Sigmoid colon (tissue), 7 donors: ENCODE measurements around the gene SMYD1. TPM values are rescaled to one million over a fixed set of nuclear protein-coding genes. Genes with fewer than 3 reads are reported as not detected.

Experiments used
- DNase-seq: peaks from one replicate; pipeline ENCODE4 v3.0.0-alpha.2; 2019
- H3K27ac ChIP-seq, 4 donors: fragments of 200-600 bp; sonication (generic); one replicate each; pipeline ENCODE4 v1.5.1; 2016 to 2019; ENCODE audit warnings: mild to moderate bottlenecking in 1 of 4
- H3K27me3 ChIP-seq, 3 donors: fragments of 200-600 bp; sonication (generic); one replicate each; pipeline ENCODE4 v1.5.1; 2019; ENCODE audit warnings: mild to moderate bottlenecking in 1 of 3
- H3K36me3 ChIP-seq, 4 donors: fragments of 200-600 bp; sonication (generic); one replicate each; pipeline ENCODE4 v1.5.1; 2016 to 2019
- H3K4me1 ChIP-seq, 4 donors: fragments of 200-600 bp; sonication (generic); one replicate each; pipeline ENCODE4 v1.5.1; 2017 to 2019
- H3K4me3 ChIP-seq, 4 donors: fragments of 200-600 bp; sonication (generic); one replicate each; pipeline ENCODE4 v1.5.1; 2017 to 2019; ENCODE audit warnings: mild to moderate bottlenecking in 2 of 4, moderate library complexity in 1 of 4
- H3K9me3 ChIP-seq, 4 donors: fragments of 200-600 bp in 3 of 4; sonication (generic) in 3 of 4; one replicate each; pipeline versions ENCODE4 v1.5.1 to v1.6.1; 2013 to 2019
- EP300 ChIP-seq, 4 donors: sonication (generic); formaldehyde crosslinking; IDR thresholded peaks; one replicate each; pipeline ENCODE4 v1.6.1; 2017; ENCODE audit warnings: antibody characterized with exemption in 4 of 4
- POLR2A ChIP-seq, 2 donors: fragments of 450-650 bp; IDR thresholded peaks; one replicate each; pipeline ENCODE4 v1.6.1; 2016; ENCODE audit warnings: antibody characterized with exemption in 2 of 2, mild to moderate bottlenecking in 2 of 2, moderate library complexity in 2 of 2
- POLR2AphosphoS5 ChIP-seq, 4 donors: sonication (generic); formaldehyde crosslinking; IDR thresholded peaks; one replicate each; pipeline ENCODE4 v1.6.1; 2017; ENCODE audit warnings: antibody characterized with exemption in 4 of 4
- WGBS, 2 donors: extraction: QIAGEN DNeasy Blood & Tissue Kit; methylation state at CpG; one replicate each; pipeline ENCODE4 v1.1.7; 2013; 5-methylcytosine and 5-hydroxymethylcytosine counted together
- intact Hi-C: fragments of 100-400 bp; cut with DNase I; formaldehyde crosslinking; loops from one replicate; pipeline ENCODE4 v1.15.1; 2023
- polyA plus RNA-seq, 3 donors: library from polyadenylated mRNA; stranded (reverse); fragments of 200-250 nt; gene quantifications; one replicate each; pipeline ENCODE4 v1.2.3, GENCODE V29; 2013
- total RNA-seq, 4 donors: library from RNA; depleted of rRNA; stranded (reverse); fragments of >200 nt; gene quantifications; one replicate each; pipeline ENCODE4 v1.1.0, GENCODE V29; 2016
- TF ChIP-seq, protein P1 (sequence below), 4 experiments: fragments of 450-650 bp in 3 of 4; fragments of 200-600 bp in 1 of 4; IDR thresholded peaks; one replicate each; pipeline ENCODE4 v1.5.1; 2016 to 2019; ENCODE audit warnings: antibody characterized with exemption in 4 of 4, mild to moderate bottlenecking in 3 of 4, moderate library complexity in 2 of 4
- donor health status: healthy with polysubstance abuse.
- donor health status: Bipolar disorder and iron deficiency.
- donor health status: healthy.

SMYD1 gene
- total and polyA plus RNA-seq, 7 donors, result under 0.01 to 45.7 (median 17.3) TPM; not detected in 1

- peaks cover 0 to 36% (median 18%) of the 10 kb centered on the region in 4 donors for H3K4me1 ChIP-seq
- DNase-seq, result no peak
- no peak overlapping the region for H3K4me3 ChIP-seq
- 82 to 90% methylated on average over 8 of the region's 8 CpGs for WGBS, 2 donors
- H3K36me3 ChIP-seq, result no peaks in the 10 kb centered on the region
- no peaks in the 10 kb centered on the region for H3K27me3 ChIP-seq
- no peaks in the 10 kb centered on the region for H3K9me3 ChIP-seq
- TF ChIP-seq POLR2AphosphoS5 (IDR thresholded peaks at IDR 0.05), result no peak
- TF ChIP-seq EP300 (IDR thresholded peaks at IDR 0.05), result no peak
- TF ChIP-seq POLR2A (IDR thresholded peaks at IDR 0.05), result no peak
- TF ChIP-seq, protein P1, sequence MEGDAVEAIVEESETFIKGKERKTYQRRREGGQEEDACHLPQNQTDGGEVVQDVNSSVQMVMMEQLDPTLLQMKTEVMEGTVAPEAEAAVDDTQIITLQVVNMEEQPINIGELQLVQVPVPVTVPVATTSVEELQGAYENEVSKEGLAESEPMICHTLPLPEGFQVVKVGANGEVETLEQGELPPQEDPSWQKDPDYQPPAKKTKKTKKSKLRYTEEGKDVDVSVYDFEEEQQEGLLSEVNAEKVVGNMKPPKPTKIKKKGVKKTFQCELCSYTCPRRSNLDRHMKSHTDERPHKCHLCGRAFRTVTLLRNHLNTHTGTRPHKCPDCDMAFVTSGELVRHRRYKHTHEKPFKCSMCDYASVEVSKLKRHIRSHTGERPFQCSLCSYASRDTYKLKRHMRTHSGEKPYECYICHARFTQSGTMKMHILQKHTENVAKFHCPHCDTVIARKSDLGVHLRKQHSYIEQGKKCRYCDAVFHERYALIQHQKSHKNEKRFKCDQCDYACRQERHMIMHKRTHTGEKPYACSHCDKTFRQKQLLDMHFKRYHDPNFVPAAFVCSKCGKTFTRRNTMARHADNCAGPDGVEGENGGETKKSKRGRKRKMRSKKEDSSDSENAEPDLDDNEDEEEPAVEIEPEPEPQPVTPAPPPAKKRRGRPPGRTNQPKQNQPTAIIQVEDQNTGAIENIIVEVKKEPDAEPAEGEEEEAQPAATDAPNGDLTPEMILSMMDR (IDR thresholded peaks at IDR 0.05), result no peak
- intact Hi-C loops, result no loop called here
- H3K27ac ChIP-seq, result peak overlapping the region in 3 of 4 donors; percentile 53 to 77 (median 69)
These were observed 9.5 kb downstream of the SMYD1 start for GRCh38 chr2:88077080-88077479.

DNA sequence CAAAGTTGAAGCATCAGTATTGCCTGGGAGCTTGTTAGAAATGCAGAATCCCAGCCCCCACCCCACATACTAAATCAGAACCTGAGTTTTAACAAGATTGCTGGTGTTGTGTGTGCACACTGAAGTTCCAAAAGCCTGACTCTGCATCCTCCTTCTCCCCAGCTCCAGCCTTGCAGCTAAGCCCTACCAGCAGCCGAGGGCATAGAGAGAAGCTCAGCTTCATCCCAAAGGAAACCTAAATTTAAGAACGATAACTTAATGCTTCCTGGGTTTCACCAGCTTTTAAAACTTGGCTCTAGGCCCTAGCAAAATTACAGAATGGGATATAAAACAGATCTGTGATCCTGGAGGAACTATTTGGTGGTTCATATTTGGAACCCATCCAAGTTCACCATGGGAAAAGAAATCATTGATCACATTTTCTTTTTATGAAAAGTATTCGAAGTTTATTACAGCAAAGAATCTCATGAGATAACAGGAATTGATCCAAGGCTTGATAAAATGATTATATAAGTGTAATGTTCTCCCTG is 11.1 kb downstream of the SMYD1 start:
- Histone ChIP-seq H3K36me3 (no peaks in the 10 kb centered on the region), H3K4me3 (no peak overlapping the region), H3K27ac (peak overlapping the region in 2 of 4 donors; percentile 69 to 77), H3K27me3 (no peaks in the 10 kb centered on the region), H3K9me3 (no peaks in the 10 kb centered on the region), H3K4me1 (peaks cover 0 to 36% (median 18%) of the 10 kb centered on the region in 4 donors)
- intact Hi-C loops, result no loop called here
- DNase-seq, result no peak
- TF ChIP-seq, protein P1 (IDR thresholded peaks at IDR 0.05), result no peak
- TF ChIP-seq EP300 (IDR thresholded peaks at IDR 0.05), result no peak
- TF ChIP-seq POLR2AphosphoS5 (IDR thresholded peaks at IDR 0.05), result no peak
- no peak for TF ChIP-seq POLR2A (IDR thresholded peaks at IDR 0.05)
- WGBS, 2 donors, result 28 to 65% methylated on average over 3 of the region's 3 CpGs

DNA sequence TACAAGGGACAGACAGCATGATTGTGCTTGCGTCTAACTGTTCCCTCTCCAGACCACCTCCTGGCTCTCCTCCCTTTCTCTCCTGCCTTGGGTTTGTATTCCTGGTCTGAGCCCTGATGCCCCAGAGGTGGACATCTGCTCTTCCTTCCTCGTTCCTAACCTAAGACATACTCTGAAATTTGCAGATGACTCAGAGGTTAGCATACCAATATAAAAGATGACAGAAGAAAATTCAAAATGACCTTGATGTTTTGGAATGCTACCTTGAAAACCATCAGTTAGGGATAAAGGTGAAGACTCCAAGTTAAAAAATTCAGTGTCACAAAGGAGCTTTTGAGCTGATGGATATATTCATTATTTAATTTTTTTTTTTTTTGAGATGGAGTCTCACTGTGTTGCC is 12.9 kb downstream of the SMYD1 start:
- Histone ChIP-seq H3K9me3 (no peaks in the 10 kb centered on the region), H3K27me3 (no peaks in the 10 kb centered on the region), H3K4me3 (no peak overlapping the region), H3K36me3 (peaks cover 0 to 12% (median 0%) of the 10 kb centered on the region in 4 donors), H3K27ac (no peak overlapping the region), H3K4me1 (peaks cover 0 to 33% (median 14%) of the 10 kb centered on the region in 4 donors)
- intact Hi-C loops, result no loop called here
- 85 to 90% methylated on average over 2 of the region's 2 CpGs for WGBS, 2 donors
- DNase-seq, result no peak
- TF ChIP-seq, protein P1 (IDR thresholded peaks at IDR 0.05), result no peak
- no peak for TF ChIP-seq POLR2AphosphoS5 (IDR thresholded peaks at IDR 0.05)
- TF ChIP-seq EP300 (IDR thresholded peaks at IDR 0.05), result no peak
- no peak for TF ChIP-seq POLR2A (IDR thresholded peaks at IDR 0.05)

DNA sequence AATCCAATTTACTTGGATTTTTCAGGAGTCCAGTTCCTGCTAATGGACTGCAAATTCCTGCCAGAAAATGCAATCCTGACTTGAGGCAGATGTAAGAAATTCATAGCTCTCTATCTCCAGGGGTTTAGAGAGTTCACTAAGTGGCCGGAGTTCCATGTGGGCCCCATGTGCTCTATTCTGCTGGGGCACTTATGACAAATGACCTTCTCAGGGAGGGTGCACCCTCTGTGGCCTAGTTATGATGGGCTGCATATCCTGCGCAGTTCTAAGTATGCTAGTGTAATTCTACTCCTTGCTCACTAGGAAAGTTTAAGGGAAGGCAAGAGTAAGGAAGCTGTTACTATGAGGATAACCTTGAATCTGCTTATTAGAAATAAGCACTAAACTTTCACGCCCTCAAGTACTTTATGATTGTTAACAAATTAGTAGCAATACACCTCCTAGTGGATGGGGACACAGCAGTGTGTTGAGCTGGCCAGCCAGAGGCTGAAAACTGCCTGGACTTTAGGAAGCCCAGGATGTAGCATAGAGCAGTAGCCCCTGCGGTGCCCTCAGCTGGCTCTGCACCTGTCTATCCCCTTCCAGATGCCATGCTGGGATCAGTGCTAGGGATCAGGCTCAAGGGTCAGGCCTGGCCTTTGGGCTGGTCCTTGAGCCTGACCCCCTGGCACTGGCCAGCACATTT is 14.4 kb downstream of the SMYD1 start:
- no peaks in the 10 kb centered on the region for H3K27me3 ChIP-seq
- intact Hi-C loops, result no loop called here
- H3K4me1 ChIP-seq, result peaks cover 0 to 27% (median 12%) of the 10 kb centered on the region in 4 donors
- no peak overlapping the region for H3K4me3 ChIP-seq
- TF ChIP-seq POLR2A (IDR thresholded peaks at IDR 0.05) (no peak), EP300 (IDR thresholded peaks at IDR 0.05) (no peak), POLR2AphosphoS5 (IDR thresholded peaks at IDR 0.05) (no peak)
- TF ChIP-seq, protein P1 (IDR thresholded peaks at IDR 0.05), result no peak
- no peaks in the 10 kb centered on the region for H3K9me3 ChIP-seq
- peaks cover 0 to 22% (median 0%) of the 10 kb centered on the region in 4 donors for H3K36me3 ChIP-seq
- H3K27ac ChIP-seq, result peak overlapping the region in 1 of 4 donors; percentile 11
- DNase-seq, result no peak
- WGBS, 2 donors, result 86 to 91% methylated on average over 4 of the region's 4 CpGs
